ENCODE measurements around the gene IGSF9.
A peak's percentile ranks its signal among the peaks of the same experiment; 100 is the strongest.

The IGSF9 gene

DNA sequence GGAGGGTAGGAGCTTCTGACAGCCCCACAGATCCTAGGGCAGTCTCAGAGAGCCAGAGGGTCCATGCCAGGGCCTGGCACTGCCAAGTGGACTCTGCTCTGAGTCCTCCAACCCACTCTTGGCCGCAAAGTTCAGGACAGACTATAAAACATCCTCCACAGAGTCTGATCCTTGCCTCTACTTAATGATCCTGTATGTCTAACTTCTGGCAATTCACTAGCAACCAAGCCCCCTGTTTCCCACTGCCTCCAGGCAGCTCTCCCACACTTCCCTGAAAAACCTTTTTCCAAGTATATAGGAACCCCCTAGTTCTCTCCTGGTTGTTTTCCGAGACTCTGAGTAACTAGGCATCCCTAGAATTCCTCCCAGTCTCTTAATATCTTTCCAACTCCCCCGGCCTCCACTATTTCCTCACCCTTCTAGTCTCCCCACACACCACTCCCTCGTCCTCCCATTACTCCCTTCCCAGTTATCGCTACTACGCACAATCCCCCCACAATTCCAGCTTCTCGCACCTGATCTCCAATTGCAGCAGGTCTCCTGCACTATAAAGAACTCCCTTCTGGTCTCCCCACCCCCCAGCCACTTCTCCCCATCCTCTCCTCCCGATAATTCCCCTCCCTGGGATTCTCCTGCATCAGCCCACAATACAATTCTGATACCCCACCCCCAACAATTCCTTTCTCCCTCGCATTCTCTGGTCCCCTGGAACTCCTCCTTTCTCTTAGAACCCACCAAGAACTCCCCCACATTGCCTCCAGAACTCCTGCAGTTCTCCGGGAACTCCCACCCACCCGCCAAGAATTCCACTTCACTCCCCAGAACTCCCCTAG is 574 bp downstream of the IGSF9 start:
- DNase-seq = peak; percentile 50

DNA sequence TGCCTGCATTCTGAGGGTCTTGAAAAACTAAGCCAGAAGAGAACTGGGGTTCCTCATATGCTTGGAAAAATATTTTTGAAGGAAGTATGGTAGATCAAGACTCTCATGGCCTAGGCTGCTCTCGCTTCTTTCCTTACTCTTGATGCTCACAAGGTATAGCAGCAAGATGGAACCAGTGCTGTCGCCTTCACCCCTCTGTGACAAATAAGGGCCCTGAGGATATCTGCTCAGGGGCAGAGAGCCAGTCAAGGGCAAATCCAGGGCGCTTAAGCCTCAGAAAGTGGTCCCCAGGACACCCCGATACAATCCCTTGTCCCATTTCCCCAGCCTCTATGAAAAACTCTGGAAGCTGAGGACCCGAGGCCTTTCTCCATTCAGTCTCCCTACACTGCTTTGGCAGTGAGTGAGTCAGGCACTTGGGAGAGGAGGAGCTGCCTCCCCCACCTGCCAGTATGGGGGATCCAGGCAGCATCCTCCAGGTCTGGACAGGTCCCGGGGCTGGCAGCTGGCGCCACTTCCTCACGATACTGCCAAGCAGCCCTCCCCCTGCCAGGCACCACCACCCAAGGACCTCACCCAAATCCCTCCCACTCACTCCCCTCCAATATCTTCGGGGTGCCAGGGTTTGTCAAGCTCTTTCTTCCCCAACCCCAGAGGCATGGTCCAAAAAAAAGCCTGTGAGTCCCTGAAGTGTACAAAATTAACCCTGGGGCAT is 1.3 kb downstream of the IGSF9 start:
- DNase-seq = peak; percentile 88

DNA sequence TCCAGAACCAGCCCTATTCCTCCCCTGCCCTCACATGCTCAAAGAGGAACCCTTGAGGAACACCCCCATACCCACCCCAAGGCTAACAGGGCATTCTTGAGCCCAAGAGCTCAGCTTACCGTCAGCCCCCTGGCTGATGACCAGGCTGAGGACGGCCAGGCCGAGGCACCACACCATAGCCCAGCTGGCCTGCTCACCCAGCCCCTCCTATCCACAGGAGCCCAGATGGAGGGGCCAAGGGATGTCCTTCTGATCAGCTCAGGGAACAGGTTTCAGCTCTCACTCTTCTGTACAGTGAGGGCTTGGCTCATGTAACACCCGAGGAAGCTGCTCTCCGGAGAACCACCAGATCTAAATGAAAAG is 2.2 kb downstream of the IGSF9 start:
- no peak for DNase-seq

DNA sequence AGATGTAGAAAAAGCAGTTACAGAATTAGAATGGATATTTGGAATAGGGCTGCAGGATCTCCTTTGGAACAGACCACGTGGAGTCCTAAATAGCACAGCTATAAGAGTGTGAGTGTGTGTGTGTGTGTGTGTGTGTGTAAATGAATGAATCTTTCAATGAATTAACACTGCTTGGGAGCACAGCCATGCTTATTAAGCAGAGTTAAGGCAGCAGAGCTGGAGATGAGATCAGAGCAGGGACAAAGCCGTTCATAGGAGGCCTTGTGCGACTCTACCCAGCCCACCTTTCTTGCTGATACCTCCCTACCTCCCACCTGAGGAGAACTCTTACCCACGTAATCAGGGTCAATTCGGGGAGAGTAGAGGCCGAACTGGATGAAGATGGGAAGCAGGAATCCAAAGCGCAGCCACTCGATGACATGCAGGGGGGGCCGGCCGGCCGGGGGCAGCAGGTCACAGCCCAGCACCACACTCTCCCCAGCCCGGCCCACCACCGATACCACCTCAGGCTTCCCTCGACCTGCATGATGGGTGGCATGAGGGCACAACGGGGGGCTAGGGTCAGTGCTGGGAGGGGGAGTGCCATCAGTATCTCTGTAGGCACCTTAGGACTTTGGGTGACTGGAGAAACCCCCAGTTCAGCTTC is 2.7 kb downstream of the IGSF9 start:
- no peak for DNase-seq

DNA sequence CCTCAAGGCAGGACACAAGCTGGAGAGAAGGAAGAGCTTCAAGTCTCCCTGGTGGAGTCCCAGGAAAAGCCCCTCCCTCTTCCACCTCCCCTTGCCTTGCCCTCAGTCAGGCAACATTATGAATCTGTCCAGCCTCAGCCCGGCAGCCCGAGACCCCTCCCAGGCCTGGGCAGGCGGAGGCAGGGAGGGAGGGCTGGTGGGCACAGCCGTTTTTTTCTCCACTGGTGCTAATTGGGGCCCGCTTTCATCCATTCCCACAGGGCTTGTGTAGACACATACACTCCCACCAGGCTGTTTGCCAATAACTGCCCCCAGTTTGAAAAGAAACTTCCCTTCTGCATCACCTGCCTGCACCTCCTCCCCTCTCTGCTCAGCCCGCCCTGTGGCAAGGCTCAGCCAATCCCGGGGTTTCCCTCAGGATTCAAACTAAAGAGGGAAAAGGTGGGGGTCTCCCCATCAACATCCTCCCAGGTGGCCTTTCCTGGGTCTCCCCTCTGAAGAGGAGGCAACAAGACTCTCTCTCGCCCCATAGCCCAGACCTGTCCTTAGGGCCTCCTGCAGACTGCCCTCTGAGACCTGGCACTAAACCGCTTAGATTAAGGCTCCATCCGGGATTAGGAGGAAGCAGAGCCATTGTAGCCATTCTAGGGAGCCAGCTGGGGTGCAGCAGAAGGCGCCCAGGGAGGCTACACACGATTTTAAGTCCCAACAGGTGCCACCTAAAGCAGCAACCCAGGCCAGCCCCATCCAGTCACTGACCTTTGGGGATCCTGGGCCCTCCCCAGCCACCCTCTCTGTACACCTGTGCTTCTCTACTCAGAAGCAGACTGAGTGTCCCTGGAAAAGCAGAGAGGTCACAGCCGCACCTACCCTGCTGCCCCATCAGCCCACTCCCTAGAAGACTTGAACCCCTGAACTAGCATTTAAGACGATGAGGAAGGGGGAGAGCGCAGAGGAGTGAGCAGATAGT is 3.5 kb downstream of the IGSF9 start:
- peak; percentile 99 for DNase-seq

DNA sequence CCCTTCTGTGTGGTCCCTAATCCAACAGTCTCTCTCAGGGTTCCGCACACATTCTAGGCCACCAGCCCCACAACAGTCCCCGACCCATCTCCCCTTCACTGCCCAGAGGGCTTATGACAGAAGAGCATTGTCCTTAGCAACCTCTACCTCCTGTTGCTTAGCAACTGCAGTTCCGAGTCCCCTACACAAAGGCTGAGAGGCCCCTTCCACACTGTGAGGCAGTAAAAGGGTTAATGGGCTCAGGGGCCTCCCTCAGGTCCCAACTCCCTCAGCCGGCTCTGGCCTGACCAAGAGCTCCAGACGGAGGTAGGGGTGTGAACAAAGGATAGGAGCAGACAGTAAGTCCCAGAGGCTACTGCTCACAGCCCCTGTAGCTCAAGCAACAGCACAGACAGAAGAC is 4.3 kb downstream of the IGSF9 start:
- DNase-seq = no peak

DNA sequence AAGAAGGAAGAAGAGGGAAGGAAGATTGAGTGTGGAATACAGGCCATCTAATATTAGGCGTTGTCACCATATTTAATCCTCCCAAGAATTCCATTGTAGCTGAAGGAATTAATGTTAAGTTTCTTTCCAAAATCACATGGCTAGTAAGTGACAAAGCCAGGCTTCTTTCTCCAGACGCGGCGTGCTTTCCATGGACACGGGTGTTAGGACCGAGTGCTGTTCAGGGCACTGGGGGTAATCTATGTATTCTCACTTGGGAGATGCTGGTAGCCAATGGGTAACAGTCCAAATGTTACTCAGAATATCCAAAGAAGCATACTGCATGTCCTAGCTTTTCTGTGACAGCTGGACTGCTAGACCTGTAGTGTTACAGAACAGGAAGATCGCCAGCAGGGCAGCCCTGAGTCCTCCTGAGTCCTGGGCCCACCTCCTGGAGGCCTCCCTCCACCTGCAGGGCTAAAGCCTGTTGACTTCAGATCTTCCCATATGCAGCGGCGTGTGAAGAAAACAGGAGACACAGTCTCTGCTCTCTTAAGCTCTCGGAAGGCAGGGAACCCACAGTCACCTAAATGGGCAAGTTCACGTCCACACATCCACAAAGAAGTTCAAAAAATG is 5.3 kb downstream of the IGSF9 start:
- no peak for DNase-seq

DNA sequence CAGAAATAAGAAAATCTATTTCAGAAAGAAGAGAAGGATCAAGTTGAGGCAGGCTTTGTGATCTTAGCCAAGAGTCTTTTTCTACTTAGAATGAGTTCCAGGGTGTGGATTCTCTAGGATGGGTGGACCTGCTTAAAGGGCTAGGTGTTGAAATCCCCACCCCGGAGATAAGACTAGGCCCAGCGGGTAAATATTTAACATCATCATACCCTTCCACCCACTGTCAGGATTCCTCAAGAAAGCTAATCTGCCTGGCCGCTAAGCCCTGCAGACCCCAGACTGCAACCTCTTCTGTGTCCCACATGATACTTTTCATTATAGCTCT is 5.8 kb downstream of the IGSF9 start:
- DNase-seq = no peak

DNA sequence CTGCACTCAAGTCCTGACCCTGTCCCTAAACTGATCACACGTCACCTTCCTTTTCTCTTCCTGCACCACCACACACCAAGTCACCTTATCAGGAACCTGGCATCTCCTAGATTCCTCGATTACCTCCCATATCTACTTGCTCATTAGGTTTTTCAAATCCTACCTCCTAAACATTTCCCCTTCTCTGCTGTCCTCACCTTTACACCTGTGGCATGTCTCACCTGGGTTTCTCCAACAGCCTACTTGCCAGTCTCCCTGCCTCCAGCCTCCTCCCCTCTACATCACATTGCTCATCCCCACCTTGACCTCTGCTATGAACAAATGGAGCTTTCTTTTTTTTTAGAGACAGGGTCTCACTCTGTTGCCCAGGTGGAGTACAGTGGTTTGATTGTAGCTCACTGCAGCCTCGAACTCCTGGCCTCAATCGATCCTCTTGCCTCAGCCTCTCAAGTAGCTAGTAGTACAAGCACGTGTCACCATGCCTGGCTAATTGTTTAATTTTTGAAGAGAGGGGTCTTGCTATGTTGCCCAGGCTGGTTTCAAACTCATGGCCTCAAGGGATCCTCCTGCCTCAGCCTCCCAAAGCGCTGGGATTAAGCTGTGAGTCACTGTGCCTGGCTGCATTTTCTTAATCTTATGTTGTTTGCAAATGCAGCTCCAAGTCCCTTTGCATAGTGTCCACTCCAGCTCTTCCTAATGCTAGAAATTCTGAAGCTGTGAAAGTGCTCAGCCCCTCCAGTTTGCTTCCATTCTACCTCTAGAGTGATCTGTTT is 6.3 kb downstream of the IGSF9 start:
- no peak for DNase-seq

DNA sequence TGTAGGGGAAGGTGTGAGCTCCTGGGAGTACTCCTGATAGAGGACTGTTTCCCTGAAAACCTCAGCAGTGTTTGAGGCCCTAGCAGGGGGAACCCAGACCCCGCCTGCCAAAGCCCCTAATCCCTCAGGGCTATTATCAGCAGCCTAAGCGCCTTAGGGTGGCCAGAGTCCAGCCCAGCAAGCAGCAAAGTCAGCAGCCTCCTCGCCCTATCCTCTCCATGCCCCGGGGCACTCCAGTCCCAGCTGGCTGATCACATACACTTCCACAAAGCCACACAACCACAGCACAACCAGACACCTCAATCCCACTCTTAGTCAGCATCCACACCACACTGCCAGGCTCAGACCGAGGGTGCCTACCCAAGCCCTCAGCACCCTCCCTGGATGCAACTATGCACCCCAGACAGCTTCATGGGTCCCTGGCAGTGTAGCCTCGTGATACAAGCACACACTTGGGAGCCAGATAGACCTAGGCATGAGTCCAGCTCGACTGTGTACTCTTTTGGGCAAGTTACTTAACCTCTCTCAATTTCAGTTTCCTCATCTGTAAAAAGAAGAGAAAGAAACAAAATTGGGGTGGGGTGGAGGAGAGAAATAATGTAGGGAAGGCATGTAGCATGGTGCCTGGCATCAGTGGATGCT is 7.1 kb downstream of the IGSF9 start:
- DNase-seq = no peak

DNA sequence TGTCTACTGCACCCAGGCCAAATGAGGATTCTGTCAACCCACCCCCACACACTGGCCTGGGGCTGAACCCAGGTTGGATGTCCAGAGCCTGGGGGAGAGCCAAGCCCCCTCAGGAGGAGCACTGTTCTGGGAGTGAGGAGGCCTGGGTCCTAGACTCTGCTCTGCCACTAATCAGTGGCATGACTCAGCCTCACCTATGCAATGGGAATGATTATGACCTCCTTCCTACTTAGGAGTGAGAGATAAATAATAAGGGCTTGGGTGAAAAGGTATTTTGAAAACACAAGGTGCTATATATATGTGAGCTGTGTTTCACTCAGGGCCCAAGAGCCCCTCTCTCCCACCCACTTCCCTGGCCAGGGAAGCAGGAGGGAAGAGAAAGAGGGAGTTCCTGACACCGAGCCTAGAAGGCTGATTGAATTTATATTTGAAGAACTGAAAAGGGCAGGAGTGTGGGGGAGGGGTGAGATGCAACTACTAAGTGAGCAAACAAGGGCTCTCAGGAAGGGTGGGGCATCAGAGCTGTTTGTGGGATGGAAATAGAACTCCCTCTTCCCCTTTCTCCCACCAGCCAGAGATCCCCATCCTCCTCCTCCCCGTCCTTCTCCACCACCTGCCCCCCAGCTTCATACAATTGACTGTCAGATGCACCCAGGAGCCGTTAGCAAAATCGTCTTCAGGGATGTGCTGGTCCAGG is 8.2 kb downstream of the IGSF9 start:
- DNase-seq = no peak

DNA sequence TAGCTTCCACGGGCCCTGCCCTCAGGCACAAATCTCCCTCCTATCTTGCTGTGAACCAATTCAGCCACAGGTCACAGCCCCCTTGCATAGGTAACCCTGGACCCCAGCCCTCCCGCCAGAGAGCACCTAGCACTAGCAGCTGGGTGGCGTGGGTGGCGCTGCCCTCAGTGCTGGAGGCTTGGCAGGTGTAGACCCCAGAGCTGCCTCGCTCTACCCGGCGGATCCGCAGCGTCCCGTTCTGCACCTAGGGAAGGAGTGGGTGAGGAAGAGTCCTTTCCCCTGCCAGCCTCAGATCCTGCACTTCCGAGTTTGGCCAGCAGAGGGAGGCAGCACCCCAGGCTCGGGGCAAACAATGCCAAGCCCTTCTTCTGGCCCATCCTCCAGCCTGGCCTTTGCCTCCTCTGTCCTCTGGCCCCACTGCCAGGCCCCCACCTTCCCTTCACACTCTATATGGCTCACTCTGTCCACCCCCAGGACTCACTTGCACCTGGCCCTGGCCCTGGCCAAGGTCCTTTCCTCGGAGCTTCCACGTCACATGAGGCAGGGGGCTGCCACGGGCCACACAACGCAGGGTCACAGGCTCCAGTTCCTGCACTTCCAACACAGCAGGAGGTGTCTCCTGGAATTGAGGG is 9.0 kb downstream of the IGSF9 start:
- DNase-seq = no peak

DNA sequence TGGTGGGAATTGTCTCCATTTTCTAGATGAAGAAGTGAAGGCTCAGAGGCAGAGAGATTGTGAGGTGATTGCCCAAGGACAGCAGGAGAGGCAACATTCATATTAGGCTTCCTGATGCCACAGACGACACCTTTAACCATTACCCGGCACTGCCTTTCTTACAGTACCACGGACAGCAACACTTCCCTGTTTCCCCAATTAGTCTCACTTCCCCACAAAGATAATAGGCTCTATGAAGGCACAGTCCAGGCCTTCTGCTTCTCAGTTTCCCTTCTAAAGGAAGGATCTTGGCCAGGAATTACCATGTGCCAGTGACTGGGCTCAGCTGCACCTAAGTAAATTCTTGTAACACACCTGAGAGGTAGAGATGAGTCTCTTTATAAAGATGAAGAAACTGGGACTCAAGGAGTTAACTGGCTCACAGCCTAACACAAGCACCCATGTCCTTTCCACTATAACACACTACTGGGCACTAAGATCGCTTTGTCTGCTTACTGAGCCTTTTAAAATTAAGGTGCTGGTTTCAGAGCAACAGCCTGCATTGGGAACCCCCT is 9.6 kb downstream of the IGSF9 start:
- no peak for DNase-seq

DNA sequence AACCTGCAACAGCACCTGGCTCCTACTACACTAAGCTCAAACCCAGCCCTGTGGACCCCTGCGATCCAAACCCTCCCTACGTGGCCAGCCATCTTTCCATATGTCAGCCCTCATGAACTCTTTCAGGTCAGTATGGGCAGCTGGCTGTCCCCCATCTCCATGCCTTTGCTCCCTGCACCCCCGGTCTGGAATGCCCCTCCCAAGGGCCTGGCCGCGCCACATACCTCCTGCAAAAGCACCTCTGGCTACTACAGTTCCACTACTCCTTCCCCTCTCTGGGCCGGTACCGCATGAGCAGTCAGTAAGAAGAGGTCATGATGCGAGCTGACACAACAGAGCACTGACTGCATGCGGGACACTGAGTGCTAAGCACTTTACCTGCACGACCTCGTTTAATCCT is 10.1 kb downstream of the IGSF9 start:
- DNase-seq = no peak

DNA sequence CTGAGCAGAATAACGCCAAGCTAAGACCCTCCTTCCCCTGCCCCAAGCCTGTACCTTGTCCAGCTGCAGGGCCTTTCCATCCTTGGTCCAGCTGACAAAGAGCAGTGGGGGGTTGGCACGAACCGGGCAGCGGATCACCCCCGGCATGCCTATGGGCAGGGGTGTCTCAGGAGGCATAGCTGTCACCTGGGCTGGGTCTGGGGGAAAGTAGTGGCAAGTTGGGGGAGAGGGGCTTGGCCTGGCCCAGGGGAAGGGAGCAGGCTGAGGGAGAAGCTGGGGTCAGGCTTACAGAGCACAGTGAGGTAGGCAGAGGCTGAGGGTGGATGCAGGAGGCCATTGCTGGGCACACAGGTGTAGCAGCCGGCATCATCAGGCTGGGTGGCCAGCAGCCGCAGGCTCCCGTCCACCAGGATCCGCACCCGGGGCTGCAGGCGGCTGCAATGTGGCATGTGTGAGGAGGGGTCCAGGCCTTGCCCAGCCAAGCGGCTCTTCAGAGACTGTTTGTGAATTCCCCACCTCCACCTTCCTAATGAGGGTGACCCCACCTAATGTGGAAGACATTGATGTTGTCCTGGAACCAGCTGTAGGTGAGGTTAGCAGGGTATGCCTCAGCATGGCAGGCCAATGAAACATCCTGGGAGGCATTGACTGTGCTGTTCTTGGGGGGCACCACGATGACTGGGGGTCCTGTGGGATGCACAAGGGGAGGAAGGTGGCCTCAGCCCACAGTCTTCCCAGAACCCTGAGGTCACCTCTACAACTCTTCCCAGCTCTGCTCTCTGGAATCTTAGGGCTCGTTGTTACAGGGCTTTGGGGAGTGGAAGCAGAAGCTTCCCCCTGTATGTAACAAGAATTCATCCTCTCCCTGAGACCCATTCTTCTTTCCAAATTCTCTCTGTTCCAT is 11.0 kb downstream of the IGSF9 start:
- no peak for DNase-seq

DNA sequence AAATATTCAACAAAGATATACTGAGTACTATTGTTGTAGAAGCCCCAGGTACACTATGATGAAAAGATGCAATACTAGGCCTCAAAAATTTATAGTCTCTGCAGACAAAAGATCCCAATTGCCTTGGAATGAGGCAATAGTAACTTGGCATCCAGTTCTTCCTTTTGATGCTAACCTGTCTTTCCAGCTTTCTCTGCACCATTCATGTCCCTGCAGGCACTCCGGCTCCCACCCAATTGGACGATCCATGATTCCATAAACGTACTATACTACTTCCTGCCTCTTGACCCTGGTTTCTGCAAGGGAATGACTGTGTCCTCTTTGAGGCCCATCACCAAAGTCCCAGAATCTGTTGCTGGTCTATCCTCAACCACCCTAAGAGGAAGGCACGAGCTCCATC is 12.1 kb downstream of the IGSF9 start:
- no peak for DNase-seq

DNA sequence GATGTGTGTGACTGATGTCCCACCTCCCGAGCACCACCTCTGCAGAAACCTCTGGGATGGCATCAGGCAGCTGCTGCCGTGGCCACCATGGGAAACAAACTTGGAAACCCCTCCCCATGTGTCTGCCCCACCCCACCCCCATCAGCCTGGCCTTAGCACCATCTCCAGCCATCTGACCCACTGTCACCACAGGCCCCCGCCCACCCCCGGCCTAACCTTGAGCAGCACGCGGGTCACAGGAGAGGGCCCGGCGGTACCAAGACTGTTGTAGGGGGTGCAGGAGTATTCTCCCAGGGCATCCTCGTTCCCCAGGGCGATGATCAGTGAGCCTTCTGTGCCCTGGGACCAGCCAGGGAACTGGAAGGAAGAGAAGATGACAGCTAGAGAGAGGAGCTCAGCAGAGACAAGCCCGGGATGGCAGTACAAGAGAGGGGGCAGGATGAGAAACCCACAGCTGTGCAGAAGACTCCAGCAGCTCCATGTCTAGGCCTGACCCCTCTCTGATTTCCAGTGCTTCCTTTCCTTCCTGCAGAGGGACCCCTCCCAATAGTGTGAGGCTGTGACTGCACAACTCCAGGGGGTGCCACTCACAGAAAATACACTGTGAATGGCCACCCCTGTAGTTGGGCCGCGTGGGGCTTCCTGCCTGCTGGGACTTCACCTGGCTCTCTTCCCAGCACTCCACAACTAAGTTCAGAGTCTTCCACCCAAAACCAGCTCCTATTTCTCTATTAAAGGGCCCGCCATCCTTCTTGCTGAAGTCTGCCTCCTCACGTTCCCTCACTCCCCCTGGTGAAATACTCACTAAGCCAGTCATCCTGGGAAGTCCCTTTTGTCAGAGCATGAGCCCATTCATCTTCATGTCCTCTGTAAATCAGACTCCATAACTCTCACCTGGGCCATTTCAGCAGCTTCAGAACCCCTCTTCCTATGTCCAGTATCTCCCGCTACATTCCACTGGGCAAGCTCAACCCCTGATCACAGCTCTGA is 12.8 kb downstream of the IGSF9 start:
- no peak for DNase-seq
